Ovary (tissue), 9 donors: Measurements from ENCODE around the gene CALHM1. TPM values are rescaled to one million over a fixed set of nuclear protein-coding genes. Genes with fewer than 3 reads are reported as not detected.

Experiments used
- DNase-seq, 5 donors: peaks; one replicate each; pipeline ENCODE4 v3.0.0-alpha.2; 2019 to 2020
- H3K27ac ChIP-seq, 2 donors: fragments of 200-600 bp; one replicate each; pipeline versions ENCODE4 v1.5.1 to v1.8.0; 2019 to 2022
- H3K27me3 ChIP-seq: fragments of 200-600 bp; one replicate; pipeline ENCODE4 v1.8.0; 2022
- H3K36me3 ChIP-seq: fragments of 200-600 bp; sonication (generic); one replicate; pipeline ENCODE4 v1.5.1; 2019
- H3K4me1 ChIP-seq: one replicate; pipeline ENCODE4 v1.8.1; 2013; ENCODE audit warnings: mild to moderate bottlenecking, moderate library complexity; ENCODE audit not compliant: insufficient read depth
- H3K4me3 ChIP-seq: fragments of 200-600 bp; sonication (generic); one replicate; pipeline ENCODE4 v1.5.1; 2017
- H3K9me3 ChIP-seq, 2 donors: fragments of 200-600 bp in 1 of 2; sonication (generic) in 1 of 2; one replicate each; pipeline versions ENCODE4 v1.5.1 to v1.8.1; 2013 to 2019; ENCODE audit warnings: mild to moderate bottlenecking in 1 of 2, moderate library complexity in 1 of 2
- CTCF ChIP-seq, 3 donors: fragments of 450-650 bp in 2 of 3; fragments of 200-600 bp in 1 of 3; IDR thresholded peaks; one replicate each; pipeline versions ENCODE4 v1.5.1 to v1.8.0; 2016 to 2022; ENCODE audit warnings: antibody characterized with exemption in 3 of 3, mild to moderate bottlenecking in 1 of 3
- EP300 ChIP-seq: sonication (generic); formaldehyde crosslinking; IDR thresholded peaks from one replicate; pipeline ENCODE4 v1.6.1; 2017; ENCODE audit warnings: antibody characterized with exemption
- POLR2A ChIP-seq: fragments of 450-650 bp; IDR thresholded peaks from one replicate; pipeline ENCODE4 v1.6.1; 2017; ENCODE audit warnings: antibody characterized with exemption, mild to moderate bottlenecking, moderate library complexity
- WGBS, 3 donors: extraction: QIAGEN DNeasy Blood & Tissue Kit in 1 of 3; methylation state at CpG; one replicate each; pipeline versions ENCODE4 v1.1.5 to v1.1.7; 2013 to 2017; 5-methylcytosine and 5-hydroxymethylcytosine counted together
- intact Hi-C, 4 donors: fragments of 100-400 bp; cut with DNase I; formaldehyde crosslinking; loops; one replicate each; pipeline versions ENCODE4 v1.11.0 to v1.15.1; 2022 to 2023
- polyA plus RNA-seq, 2 donors: library from polyadenylated mRNA; stranded (reverse); fragments of 200-250 nt in 1 of 2; fragments of 350-450 nt in 1 of 2; fragmentation: Illumina TruSeq in 1 of 2; extraction: RNeasy Lipid Tissue Mini Kit (QIAGEN cat#74804) in 1 of 2; gene quantifications; one replicate each; pipeline ENCODE4 v1.2.3, GENCODE V29; 2013 to 2014
- total RNA-seq, 7 donors: library from RNA; depleted of rRNA in 2 of 7; stranded (reverse); fragments of >200 nt in 2 of 7; fragmentation: NEBNext Ultra II Directional in 3 of 7; extraction: Animal tissue kit (Norgen Biotek cat#: 25700) in 3 of 7; gene quantifications; one replicate each; pipeline versions ENCODE4 v1.1.0 to v1.2.4, GENCODE V29; 2016 to 2023
- donor health status: DM: no; HTN: no; CAD: no; lungs with moderate emphysema.
- donor health status: DM: no; HTN: no; CAD: no.
- donor health status: Bipolar disorder and iron deficiency.
- donor health status: DM: yes; HTN: yes; CAD: no.
- donor health status: DM: no; HTN: no; CAD: no.
- donor health status: DM: yes; HTN: yes; CAD: no.

Gene CALHM1
- total and polyA plus RNA-seq, 9 donors, result not detected

- 86 to 89% (median 88%) methylated on average over 9 of the region's 9 CpGs for WGBS, 3 donors
- H3K27me3 ChIP-seq, result no peaks in the 10 kb centered on the region
- H3K36me3 ChIP-seq, result no peaks in the 10 kb centered on the region
- no peak for TF ChIP-seq EP300
- no peak for TF ChIP-seq POLR2A
- TF ChIP-seq CTCF (IDR thresholded peaks at IDR 0.05), result no peak
- H3K4me3 ChIP-seq, result no peak overlapping the region
- H3K27ac ChIP-seq, result peak overlapping the region; percentile 74 to 84
- H3K9me3 ChIP-seq, result no peaks in the 10 kb centered on the region
- no peak for DNase-seq
- H3K4me1 ChIP-seq, result peaks cover 48% of the 10 kb centered on the region
- intact Hi-C loops, result no loop called here
These were observed 13.3 kb downstream of the CALHM1 start for GRCh38 chr10:103445366-103445765.

- intact Hi-C loops, result no loop called here
- Histone ChIP-seq H3K4me3 (no peak overlapping the region), H3K27ac (peak overlapping the region in 1 of 2 donors; percentile 12), H3K9me3 (no peaks in the 10 kb centered on the region), H3K27me3 (no peaks in the 10 kb centered on the region), H3K36me3 (no peaks in the 10 kb centered on the region), H3K4me1 (peaks cover 39% of the 10 kb centered on the region)
- TF ChIP-seq EP300 (no peak), POLR2A (no peak), CTCF (IDR thresholded peaks at IDR 0.05) (no peak)
- 53 to 70% (median 65%) methylated on average over 10 of the region's 10 CpGs for WGBS, 3 donors
- DNase-seq, result peak in 1 of 5 donors; percentile 48
These were observed 14.2 kb downstream of the CALHM1 start for GRCh38 chr10:103444478-103444877.

- H3K27ac ChIP-seq, result peak overlapping the region; percentile 53 to 83
These were observed 15.1 kb downstream of the CALHM1 start for GRCh38 chr10:103443475-103444185.

GRCh38 chr10:103442031-103442461 lies 16.7 kb downstream of the CALHM1 start:
- peak; percentile 83 to 89 (median 86) for DNase-seq
- 8 to 16% (median 10%) methylated on average over 13 of the region's 13 CpGs for WGBS, 3 donors

More at GRCh38 chr10:103443475-103444185, 15.1 kb downstream of the CALHM1 start:
- intact Hi-C loops, result no loop called here
- H3K4me1 ChIP-seq, result peaks cover 32% of the 10 kb centered on the region
- DNase-seq, result no peak
- H3K27me3 ChIP-seq, result no peaks in the 10 kb centered on the region
- WGBS, 3 donors, result 85 to 90% (median 89%) methylated on average over 23 of the region's 23 CpGs
- no peak overlapping the region for H3K4me3 ChIP-seq
- no peaks in the 10 kb centered on the region for H3K9me3 ChIP-seq
- no peak for TF ChIP-seq CTCF (IDR thresholded peaks at IDR 0.05)
- no peak for TF ChIP-seq POLR2A
- no peak for TF ChIP-seq EP300
- no peaks in the 10 kb centered on the region for H3K36me3 ChIP-seq

More at GRCh38 chr10:103442031-103442461, 16.7 kb downstream of the CALHM1 start:
- Histone ChIP-seq H3K9me3 (no peaks in the 10 kb centered on the region), H3K36me3 (no peaks in the 10 kb centered on the region), H3K4me3 (no peak overlapping the region), H3K27ac (peak overlapping the region; percentile 53 to 83), H3K4me1 (peaks cover 26% of the 10 kb centered on the region), H3K27me3 (no peaks in the 10 kb centered on the region)
- no peak for TF ChIP-seq EP300
- no peak for TF ChIP-seq CTCF (IDR thresholded peaks at IDR 0.05)
- peak; percentile 8 for TF ChIP-seq POLR2A
- intact Hi-C loops, result no loop called here
